Common myeloid progenitor, CD34-positive (primary cell): ENCODE measurements around the gene ZNF644.
"Not testable (repeated sequence)": the region's sequence is repeated elsewhere in the genome, so short reads cannot be mapped to it uniquely, and the experiment has no call there.

Source experiments
- CTCF ChIA-PET: fragments of 350-600 bp; sonication (Branson Sonifier 250); formaldehyde crosslinking; loops from one replicate; lab custom pipeline; 2021; ENCODE audit warnings: antibody characterized with exemption; lab: Charles Lee
- POLR2A ChIA-PET: fragments of 350-600 bp; sonication (Branson Sonifier 250); formaldehyde crosslinking; loops from one replicate; lab custom pipeline; 2021; ENCODE audit warnings: antibody characterized with exemption; lab: Charles Lee
- DNase-seq, 3 donors: peaks; one replicate each; pipeline versions ENCODE4 v3.0.0 to v3.0.0-alpha.2; 2013
- H3K27ac ChIP-seq, 2 experiments: 1 replicate in 1 of 2; 2 replicates in 1 of 2; pipeline ENCODE4 v1.7.0; 2013; ENCODE audit warnings: inconsistent platforms in 2 of 2, low read length in 2 of 2, mild to moderate bottlenecking in 2 of 2, low read depth in 1 of 2, moderate library complexity in 1 of 2; ENCODE audit not compliant: severe bottlenecking in 2 of 2, insufficient read depth in 1 of 2, poor library complexity in 1 of 2
- H3K27me3 ChIP-seq, 5 experiments: replicated peaks in 2 of 5; 1 replicate in 3 of 5; 2 replicates in 2 of 5; pipeline versions ENCODE4 v1.6.1 to v1.7.0; 2013; ENCODE audit warnings: low read length in 4 of 5, mild to moderate bottlenecking in 2 of 5, moderate library complexity in 2 of 5, inconsistent platforms in 1 of 5; ENCODE audit not compliant: insufficient read depth in 5 of 5, control insufficient read depth in 4 of 5
- H3K36me3 ChIP-seq, 4 experiments: 1 replicate in 2 of 4; 2 replicates in 2 of 4; pipeline versions ENCODE4 v1.6.1 to v1.7.0; 2013; ENCODE audit warnings: low read length in 3 of 4, control low read depth in 1 of 4, mild to moderate bottlenecking in 1 of 4; ENCODE audit not compliant: control insufficient read depth in 4 of 4, insufficient read depth in 4 of 4
- H3K4me1 ChIP-seq, 4 experiments: 1 replicate in 3 of 4; 2 replicates in 1 of 4; pipeline versions ENCODE4 v1.6.1 to v1.7.1; 2013; ENCODE audit warnings: low read length in 3 of 4, mild to moderate bottlenecking in 3 of 4, control low read depth in 1 of 4, inconsistent platforms in 1 of 4, moderate library complexity in 1 of 4; ENCODE audit not compliant: control insufficient read depth in 4 of 4, insufficient read depth in 4 of 4; ENCODE audit errors: control extremely low read depth in 1 of 4
- H3K4me3 ChIP-seq, 7 experiments: 1 replicate in 4 of 7; 2 replicates in 3 of 7; pipeline versions ENCODE4 v1.5.1 to v1.7.0; 2013; ENCODE audit warnings: mild to moderate bottlenecking in 7 of 7, low read length in 6 of 7, moderate library complexity in 6 of 7, inconsistent platforms in 2 of 7, low read depth in 2 of 7, control low read depth in 1 of 7; ENCODE audit not compliant: insufficient read depth in 4 of 7, control insufficient read depth in 1 of 7; ENCODE audit errors: extremely low read depth in 1 of 7
- H3K9me3 ChIP-seq, 5 experiments: 1 replicate in 4 of 5; 2 replicates in 1 of 5; pipeline versions ENCODE4 v1.6.1 to v1.7.1; 2013; ENCODE audit warnings: low read length in 4 of 5, mild to moderate bottlenecking in 2 of 5, inconsistent platforms in 1 of 5, low read depth in 1 of 5, moderate library complexity in 1 of 5; ENCODE audit not compliant: control insufficient read depth in 4 of 5, insufficient read depth in 2 of 5; ENCODE audit errors: control extremely low read depth in 1 of 5
- WGBS: methylation state at CpG from one replicate; pipeline ENCODE4 v1.1.5; 2013; ENCODE audit not compliant: insufficient coverage; 5-methylcytosine and 5-hydroxymethylcytosine counted together

Gene ZNF644

GRCh38 chr1:90945287-90945686 lies 76.5 kb downstream of the ZNF644 start:
- Histone ChIP-seq H3K4me1 (no peaks in the 10 kb centered on the region), H3K36me3 (peaks cover 9 to 16% (median 12%) of the 10 kb centered on the region in 4 experiments), H3K27me3 (no peaks in the 10 kb centered on the region), H3K4me3 (no peak overlapping the region), H3K9me3 (no peaks in the 10 kb centered on the region), H3K27ac (no peak overlapping the region)
- ChIA-PET POLR2A (no interaction called here), CTCF (interaction anchor here (1.6 kb wide), 1 partner anchor 10 kb away, joined by 5 read pairs; no protein-coding TSS in a partner anchor)
- no peak for DNase-seq

- no peak for DNase-seq
- no peaks in the 10 kb centered on the region for H3K27me3 ChIP-seq
- ChIA-PET POLR2A (no interaction called here), CTCF (no interaction called here)
- H3K27ac ChIP-seq: no peak overlapping the region
- no peaks in the 10 kb centered on the region for H3K4me1 ChIP-seq
- WGBS: no CpG with 5 or more reads among the region's 4 CpGs
- H3K9me3 ChIP-seq: no peaks in the 10 kb centered on the region
- H3K36me3 ChIP-seq: peaks cover 15 to 29% (median 19%) of the 10 kb centered on the region in 4 experiments
- no peak overlapping the region for H3K4me3 ChIP-seq
Observed at GRCh38 chr1:90943966-90944365, 77.9 kb downstream of the ZNF644 start.

- DNase-seq: no peak
- ChIA-PET POLR2A (no interaction called here), CTCF (no interaction called here)
- 100% methylated on average over 1 of the region's 2 CpGs for WGBS
- no peak overlapping the region for H3K27ac ChIP-seq
- no peaks in the 10 kb centered on the region for H3K27me3 ChIP-seq
- H3K9me3 ChIP-seq: no peaks in the 10 kb centered on the region
- no peak overlapping the region for H3K4me3 ChIP-seq
- H3K4me1 ChIP-seq: no peaks in the 10 kb centered on the region
- H3K36me3 ChIP-seq: peaks cover 13 to 45% (median 28%) of the 10 kb centered on the region in 4 experiments
Observed at GRCh38 chr1:90940746-90941145, 81.1 kb downstream of the ZNF644 start.

DNA sequence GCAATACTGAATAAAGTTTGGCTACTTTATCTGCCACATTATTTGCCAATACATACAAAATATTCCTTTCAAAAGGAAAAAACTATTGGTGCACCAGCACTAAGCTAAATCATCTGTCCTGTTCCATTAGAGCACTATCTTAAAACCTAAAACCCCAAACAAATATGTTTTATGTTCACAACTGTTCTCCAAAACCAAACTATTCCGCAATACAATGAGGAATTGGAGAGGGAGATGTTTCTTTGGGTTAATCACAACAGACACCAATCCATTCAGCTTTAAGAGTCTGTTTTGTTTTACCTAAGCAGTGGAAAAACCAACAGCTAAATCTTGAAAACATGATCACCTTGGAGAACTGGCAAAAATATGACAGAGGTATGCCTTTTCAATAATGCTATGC lies 85.1 kb downstream of the ZNF644 start:
- Histone ChIP-seq H3K4me3 (no peak overlapping the region), H3K36me3 (peaks cover 19 to 46% (median 35%) of the 10 kb centered on the region in 4 experiments), H3K27ac (no peak overlapping the region), H3K27me3 (no peaks in the 10 kb centered on the region), H3K9me3 (no peaks in the 10 kb centered on the region), H3K4me1 (no peaks in the 10 kb centered on the region)
- ChIA-PET CTCF (interaction anchor here (1.1 to 2.5 kb wide), 2 partner anchors 12 to 93 kb away, joined by 3 to 7 read pairs; no protein-coding TSS in a partner anchor), POLR2A (no interaction called here)
- DNase-seq: no peak
- no CpG with 5 or more reads among the region's 1 CpG for WGBS

- CTCF ChIA-PET: interaction anchor here (0.6 to 2.5 kb wide), 6 partner anchors 11 to 92 kb away, joined by 3 to 7 read pairs (median 3); no protein-coding TSS in a partner anchor
- no peaks in the 10 kb centered on the region for H3K9me3 ChIP-seq
- no peaks in the 10 kb centered on the region for H3K27me3 ChIP-seq
- H3K36me3 ChIP-seq: peaks cover 19 to 46% (median 35%) of the 10 kb centered on the region in 4 experiments
- no peak overlapping the region for H3K4me3 ChIP-seq
- no peak overlapping the region for H3K27ac ChIP-seq
- no peak for DNase-seq
- H3K4me1 ChIP-seq: no peaks in the 10 kb centered on the region
- WGBS: 97% methylated on average over 3 of the region's 4 CpGs
- POLR2A ChIA-PET: no interaction called here
Observed at GRCh38 chr1:90936061-90936460, 85.8 kb downstream of the ZNF644 start.

DNA sequence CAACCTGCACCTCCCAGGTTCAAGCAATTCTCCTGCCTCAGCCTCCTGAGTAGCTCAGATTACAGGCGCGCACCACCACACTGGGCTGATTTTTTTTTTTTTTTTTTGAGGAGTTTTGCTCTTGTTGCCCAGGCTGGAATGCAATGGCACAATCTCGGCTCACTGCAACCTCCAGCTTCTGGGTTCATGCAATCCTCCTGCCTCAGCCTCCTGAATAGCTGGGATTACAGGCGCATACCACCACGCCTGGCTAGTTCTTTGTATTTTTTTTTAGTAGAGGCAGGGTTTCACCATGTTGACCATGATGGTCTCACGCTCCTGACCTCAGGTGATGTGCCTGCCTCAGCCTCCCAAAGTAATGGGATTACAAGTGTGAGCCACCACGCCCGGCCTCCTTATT lies 93.6 kb downstream of the ZNF644 start:
- H3K4me3 ChIP-seq, POLR2A ChIA-PET, H3K27ac ChIP-seq, H3K9me3 ChIP-seq, H3K27me3 ChIP-seq, DNase-seq, CTCF ChIA-PET: not testable (repeated sequence)
- Histone ChIP-seq H3K36me3 (peaks cover 4 to 18% (median 15%) of the 10 kb centered on the region in 4 experiments), H3K4me1 (peaks cover 0 to 14% (median 0%) of the 10 kb centered on the region in 4 experiments)
- WGBS: 100% methylated on average over 7 of the region's 8 CpGs

GRCh38 chr1:90927674-90928073 lies 94.2 kb downstream of the ZNF644 start:
- H3K9me3 ChIP-seq, CTCF ChIA-PET, H3K27me3 ChIP-seq, H3K4me3 ChIP-seq, H3K27ac ChIP-seq, POLR2A ChIA-PET, DNase-seq: not testable (repeated sequence)
- WGBS: 99% methylated on average over 5 of the region's 5 CpGs
- Histone ChIP-seq H3K36me3 (peaks cover 4 to 16% (median 14%) of the 10 kb centered on the region in 4 experiments), H3K4me1 (peaks cover 0 to 14% (median 0%) of the 10 kb centered on the region in 4 experiments)
